HepG2 (cell line): Measurements from ENCODE around the gene PLK2. TPM values are rescaled to one million over a fixed set of nuclear protein-coding genes. Genes with fewer than 3 reads are reported as not detected.

ENCODE experiments used
- ATAC-seq: fragments of 200-7000 bp; cut with Tn5 transposase; 3 replicates; pipeline ENCODE4 v1.9.1; 2020; ENCODE audit warnings: mild to moderate bottlenecking, moderate library complexity
- BruUV-seq: library from RNA; stranded (reverse); fragments of 400-500 nt; replicated peaks from 2 replicates; lab custom pipeline; 2021; lab: Mats Ljungman, UMichigan
- CTCF ChIA-PET: fragments of 300-600 bp; formaldehyde crosslinking; extraction: SDS; loops from one replicate; lab custom pipeline; 2021; ENCODE audit warnings: low total read pairs, inconsistent platforms, low intra/inter-chr PET ratio; lab: Yijun Ruan, JAX
- POLR2A ChIA-PET: fragments of 350-600 bp; sonication (Branson Sonifier 250); formaldehyde crosslinking; loops from one replicate; lab custom pipeline; 2020; ENCODE audit warnings: antibody characterized with exemption, inconsistent platforms; lab: Yijun Ruan, JAX
- DNase-seq: peaks from one replicate; pipeline ENCODE4 v3.0.0-alpha.2; 2015; ENCODE audit warnings: low spot score
- FAIRE-seq: peaks from 3 replicates; lab custom pipeline; 2011; peaks lifted over from hg19 to GRCh38; lab: Jason Lieb, UNC
- H2AFZ ChIP-seq: one replicate; pipeline ENCODE4 v1.6.1; 2011; ENCODE audit warnings: low read length, inconsistent platforms
- H3K27ac ChIP-seq: fragments of 300-600 bp; 3 replicates; pipeline ENCODE4 v1.8.0; 2011; ENCODE audit warnings: mixed run types, mild to moderate bottlenecking, mixed read lengths, low read length, inconsistent platforms; ENCODE audit not compliant: insufficient read depth; ENCODE audit errors: extremely low read length
- H3K27me3 ChIP-seq, 2 experiments: fragments of 200-600 bp in 1 of 2; 2 replicates in 1 of 2; 3 replicates in 1 of 2; pipeline versions ENCODE4 v1.6.0 to v1.8.0; 2011; ENCODE audit warnings: low read length in 2 of 2, mild to moderate bottlenecking in 2 of 2, moderate library complexity in 2 of 2, inconsistent platforms in 1 of 2; ENCODE audit not compliant: insufficient read depth in 2 of 2, control insufficient read depth in 1 of 2
- H3K36me3 ChIP-seq, 2 experiments: fragments of 200-600 bp in 1 of 2; replicated peaks in 1 of 2; 2 replicates in 1 of 2; 3 replicates in 1 of 2; pipeline versions ENCODE4 v1.5.1 to v1.8.0; 2011; ENCODE audit warnings: low read length in 2 of 2, inconsistent platforms in 1 of 2; ENCODE audit not compliant: insufficient read depth in 2 of 2, control insufficient read depth in 1 of 2
- H3K4me1 ChIP-seq: 2 replicates; pipeline ENCODE4 v1.5.1; 2012; ENCODE audit warnings: low read length, inconsistent platforms; ENCODE audit not compliant: insufficient read depth
- H3K4me2 ChIP-seq: 2 replicates; pipeline ENCODE4 v1.6.0; 2011; ENCODE audit warnings: low read depth, low read length, inconsistent platforms
- H3K4me3 ChIP-seq, 3 experiments: fragments of 200-600 bp in 1 of 3; sonication (generic), shearing (Covaris generic) in 1 of 3; replicated peaks in 1 of 3; 2 replicates each; pipeline ENCODE4 v1.5.1; 2011 to 2016; ENCODE audit warnings: low read length in 3 of 3, inconsistent platforms in 2 of 3, low read depth in 2 of 3, mild to moderate bottlenecking in 2 of 3, control low read depth in 1 of 3, mixed read lengths in 1 of 3; ENCODE audit not compliant: insufficient read depth in 1 of 3
- H3K79me2 ChIP-seq: one replicate; pipeline ENCODE4 v1.6.1; 2011; ENCODE audit warnings: low read length, inconsistent platforms; ENCODE audit not compliant: insufficient read depth
- H3K9ac ChIP-seq: 2 replicates; pipeline ENCODE4 v1.6.0; 2011; ENCODE audit warnings: mild to moderate bottlenecking, low read depth, low read length, inconsistent platforms; ENCODE audit not compliant: insufficient read depth
- H3K9me3 ChIP-seq: 2 replicates; pipeline ENCODE4 v1.5.1; 2012; ENCODE audit warnings: mild to moderate bottlenecking, low read length
- H4K20me1 ChIP-seq: 2 replicates; pipeline ENCODE4 v1.6.0; 2011; ENCODE audit warnings: inconsistent platforms, mild to moderate bottlenecking, low read length, moderate library complexity; ENCODE audit not compliant: insufficient read depth
- ATF7 ChIP-seq, 2 experiments: fragments of 450-650 bp in 1 of 2; sonication (generic) in 1 of 2; formaldehyde crosslinking in 1 of 2; IDR thresholded peaks; 2 replicates each; pipeline versions ENCODE4 v1.4.0 to v1.6.1; 2016 to 2020; ENCODE audit warnings: antibody characterized with exemption in 1 of 2, mild to moderate bottlenecking in 1 of 2, missing genetic modification reagents in 1 of 2
- ISX ChIP-seq: sonication (generic); formaldehyde crosslinking; conservative IDR thresholded peaks from 2 replicates; pipeline ENCODE4 v1.5.0; 2020; ENCODE audit warnings: missing genetic modification reagents
- ZBTB4 ChIP-seq: sonication (generic); formaldehyde crosslinking; IDR thresholded peaks from 2 replicates; pipeline ENCODE4 v1.4.0; 2020; ENCODE audit warnings: missing genetic modification reagents, mild to moderate bottlenecking, borderline replicate concordance
- WGBS: methylation state at CpG from one replicate; pipeline ENCODE4 v1.1.6; 2017; ENCODE audit warnings: low lambda C conversion rate; 5-methylcytosine and 5-hydroxymethylcytosine counted together
- in situ Hi-C: cut with HindIII; loops from 2 replicates; pipeline ENCODE4 v1.10.0; 2017; ENCODE audit warnings: low pct_unique_long_range_greater_than_20kb; ENCODE audit not compliant: extremely low pct_ligation_motif_present
- intact Hi-C: fragments of 100-400 bp; cut with micrococcal nuclease; formaldehyde crosslinking; loops from one replicate; pipeline ENCODE4 v1.10.0; 2022; ENCODE audit not compliant: unreplicated experiment
- polyA plus RNA-seq, 8 experiments: library from polyadenylated mRNA; depleted of rRNA in 3 of 8; stranded (reverse) in 7 of 8; unstranded in 1 of 8; fragments of >200 nt; fragmentation: Illumina TruSeq in 4 of 8; extraction: Trizol in 4 of 8; gene quantifications; 2 replicates each; pipeline versions ENCODE4 v1.2.1 to v1.2.3, GENCODE V29; 2011 to 2016; ENCODE audit warnings: low read depth in 4 of 8, missing spikeins in 1 of 8, mixed read lengths in 1 of 8; ENCODE audit not compliant: insufficient read depth in 1 of 8
- total RNA-seq, 5 experiments: library from RNA; depleted of rRNA; stranded (reverse); fragments of >200 nt; fragmentation: Illumina TruSeq; extraction: Trizol; gene quantifications; 2 replicates each; pipeline ENCODE4 v1.2.3, GENCODE V29; 2016; ENCODE audit warnings: low read depth in 1 of 5

The PLK2 gene
- total and polyA plus RNA-seq, 2 of the 13 experiments (the other 11 are each of a cell fraction or from before 2014, with no cell fraction given): 9.6 to 29.6 TPM

GRCh38 chr5:58457050-58457449 lies 2.8 kb downstream of the PLK2 start:
- Histone ChIP-seq H3K27me3 (no peaks in the 10 kb centered on the region; a peak in 1 of 5 replicates), H4K20me1 (no peaks in the 10 kb centered on the region), H3K27ac (no peak overlapping the region), H2AFZ (no peak overlapping the region), H3K4me1 (peaks cover 43% of the 10 kb centered on the region), H3K9ac (no peak overlapping the region), H3K4me3 (no peak overlapping the region), H3K4me2 (no peak overlapping the region), H3K9me3 (no peaks in the 10 kb centered on the region), H3K36me3 (peaks cover 3 to 11% of the 10 kb centered on the region in 2 experiments; a peak in 3 of 5 replicates), H3K79me2 (peaks cover 11% of the 10 kb centered on the region)
- WGBS: 92% methylated on average over 4 of the region's 4 CpGs
- in situ Hi-C loops (loop anchor here (5.0 to 25.0 kb wide), 2 partner anchors 570 to 945 kb away; no protein-coding TSS in a partner anchor), intact Hi-C loops (no loop called here)
- POLR2A ChIA-PET: no interaction called here
- ATAC-seq (no peak), DNase-seq (no peak), FAIRE-seq (no peak)
- BruUV-seq: no TSS peak
- peak; percentile 65 for TF ChIP-seq ATF7 (IDR thresholded peaks at IDR 0.05)
- no peak for TF ChIP-seq ATF7 (CRISPR knock-in tag; IDR thresholded peaks at IDR 0.05)
- TF ChIP-seq ZBTB4 (CRISPR knock-in tag): no peak
- CTCF ChIA-PET: no interaction called here

- Histone ChIP-seq H3K9ac (no peak overlapping the region), H3K9me3 (no peaks in the 10 kb centered on the region), H3K4me2 (no peak overlapping the region), H3K79me2 (peaks cover 11% of the 10 kb centered on the region), H3K36me3 (peaks cover 3 to 11% of the 10 kb centered on the region in 2 experiments; a peak in 3 of 5 replicates), H3K27ac (no peak overlapping the region)
- intact Hi-C loops: no loop called here
- ATAC-seq: no peak
- no peak for FAIRE-seq
- ChIA-PET CTCF (no interaction called here), POLR2A (no interaction called here)
- DNase-seq: no peak
- no TSS peak for BruUV-seq
- TF ChIP-seq ISX (CRISPR knock-in tag): no peak
- TF ChIP-seq, all 625 proteins: peak for 0
- in situ Hi-C loops: loop anchor here (5.0 to 25.0 kb wide), 2 partner anchors 569 to 944 kb away; no protein-coding TSS in a partner anchor
- no peak overlapping the region for H3K4me3 ChIP-seq
- no peaks in the 10 kb centered on the region; a peak in 1 of 5 replicates for H3K27me3 ChIP-seq
- peaks cover 37% of the 10 kb centered on the region for H3K4me1 ChIP-seq
- H2AFZ ChIP-seq: no peak overlapping the region
- no peaks in the 10 kb centered on the region for H4K20me1 ChIP-seq
- 98% methylated on average over 1 of the region's 1 CpG for WGBS
Measured at GRCh38 chr5:58456486-58456885, 3.4 kb downstream of the PLK2 start.
